Right kidney (tissue), 9 donors: ENCODE measurements around the gene SP140L.
"Not testable (repeated sequence)": the region's sequence is repeated elsewhere in the genome, so short reads cannot be mapped to it uniquely, and the experiment has no call there.

ENCODE experiments used
- DNase-seq: peaks from one replicate; pipeline ENCODE4 v3.0.0-alpha.2; 2016
- long read RNA-seq, 8 donors: transcript quantifications; one replicate each; lab custom pipeline, GENCODE V29; 2026

Gene SP140L
- long read RNA-seq, donor 1, partial matches to known transcripts = 0 of 1 reads
- long read RNA-seq, donor 1, other reads (novel, unspliced or antisense) = 0 of 1 reads
- long read RNA-seq, donor 2 = 0 reads
- long read RNA-seq, donor 3 = 0 reads
- long read RNA-seq, donor 4 = 0 reads
- long read RNA-seq, donor 5 = 0 reads
- long read RNA-seq, donor 6 = 0 reads
- long read RNA-seq, donor 7 = 0 reads
- long read RNA-seq, donor 8 = 0 reads

DNA sequence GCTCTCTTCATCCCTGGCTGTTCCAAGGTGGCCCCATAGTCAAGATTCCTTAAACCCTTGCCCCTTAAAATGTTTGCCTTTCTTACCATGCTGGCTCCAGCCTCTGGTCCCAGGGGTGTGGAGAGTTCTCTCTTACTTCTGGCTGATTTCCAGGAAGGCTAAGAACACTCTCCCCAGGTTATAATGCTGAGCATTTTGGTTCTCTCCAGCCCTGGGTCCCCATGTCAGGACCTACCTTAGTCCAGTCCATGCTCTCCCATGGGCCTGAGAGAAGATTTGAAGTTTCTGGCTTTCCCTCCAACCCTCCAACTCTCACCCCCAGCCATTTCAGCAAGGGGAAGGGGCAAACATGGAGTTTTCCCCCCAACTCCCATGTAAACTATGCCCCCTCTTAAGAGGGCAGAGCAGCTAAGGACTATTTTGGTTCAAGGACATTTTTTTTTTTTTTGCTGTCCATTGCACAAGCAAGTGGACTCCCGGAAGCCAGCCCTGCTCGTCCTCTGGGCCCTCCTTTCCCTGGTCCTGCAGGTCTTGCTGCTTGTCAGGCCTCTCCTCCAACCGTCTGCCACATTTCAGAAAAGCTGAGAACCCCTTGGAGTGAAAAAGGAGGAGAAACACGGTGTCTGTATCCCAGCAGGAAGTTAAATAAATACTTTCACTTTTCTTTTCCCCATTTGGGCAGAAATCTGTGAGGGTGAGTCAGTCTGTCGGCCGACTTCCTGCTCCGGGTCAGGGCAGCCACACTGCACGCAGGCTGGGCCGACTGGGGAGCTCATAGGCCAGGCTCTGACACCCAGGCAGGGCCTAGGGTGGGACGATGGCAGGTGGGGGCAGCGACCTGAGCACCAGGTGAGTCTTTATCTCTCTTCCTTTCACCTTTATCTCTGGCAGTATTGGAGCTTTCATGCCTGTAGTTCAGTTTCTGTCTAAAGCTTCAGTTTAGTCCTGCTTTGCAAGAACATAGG is at the start of gene SP140L:
TSS of gene SP140L (plus strand) at position 741 of the 965 bp plus-strand sequence. CDS start at position 818, 77 bp downstream.
- peak; percentile 41 for DNase-seq

- no peak for DNase-seq
Observed at GRCh38 chr2:230282936-230283335, 44.1 kb upstream of the SP140L start.

DNA sequence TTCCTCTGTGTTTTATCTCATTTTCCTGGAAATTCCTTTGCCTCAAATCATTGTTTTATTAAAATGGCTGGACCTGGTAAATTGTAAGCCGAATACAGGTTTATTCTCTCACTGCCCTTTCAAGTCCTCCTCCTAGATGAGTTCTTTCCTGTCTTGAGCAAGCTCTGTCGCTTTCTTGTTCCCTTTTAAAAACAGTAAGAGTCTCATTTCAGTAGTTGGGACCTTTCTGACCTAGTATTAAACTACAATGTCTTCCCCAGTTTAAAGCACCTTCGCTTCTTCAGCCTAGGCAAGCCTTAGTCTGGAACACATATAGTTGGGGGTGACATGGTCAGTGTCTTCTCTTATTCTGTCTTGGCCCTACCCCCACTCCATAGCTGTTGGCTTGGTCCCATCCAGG is 40.9 kb upstream of the SP140L start:
- DNase-seq = no peak

DNA sequence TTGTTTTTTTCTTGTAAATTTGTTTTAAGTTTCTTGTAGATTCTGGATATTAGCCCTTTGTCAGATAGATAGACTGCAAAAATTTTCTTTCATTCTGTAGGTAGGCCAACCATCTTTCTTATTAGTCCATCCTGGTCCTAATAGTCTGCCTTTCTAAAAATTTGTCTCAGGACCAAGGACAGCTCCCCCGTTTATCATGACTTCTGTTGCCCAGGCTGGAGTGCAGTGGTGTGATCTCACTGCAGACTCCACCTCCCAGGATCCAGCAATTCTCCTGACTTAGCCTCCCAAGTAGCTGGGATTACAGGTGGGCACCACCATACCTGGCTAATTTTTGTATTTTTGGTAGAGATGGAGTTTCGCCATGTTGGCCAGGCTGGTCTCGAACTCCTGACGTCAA is 37.7 kb upstream of the SP140L start:
- DNase-seq = not testable (repeated sequence)

GRCh38 chr2:230295192-230295591 is 31.8 kb upstream of the SP140L start:
- DNase-seq = no peak

DNA sequence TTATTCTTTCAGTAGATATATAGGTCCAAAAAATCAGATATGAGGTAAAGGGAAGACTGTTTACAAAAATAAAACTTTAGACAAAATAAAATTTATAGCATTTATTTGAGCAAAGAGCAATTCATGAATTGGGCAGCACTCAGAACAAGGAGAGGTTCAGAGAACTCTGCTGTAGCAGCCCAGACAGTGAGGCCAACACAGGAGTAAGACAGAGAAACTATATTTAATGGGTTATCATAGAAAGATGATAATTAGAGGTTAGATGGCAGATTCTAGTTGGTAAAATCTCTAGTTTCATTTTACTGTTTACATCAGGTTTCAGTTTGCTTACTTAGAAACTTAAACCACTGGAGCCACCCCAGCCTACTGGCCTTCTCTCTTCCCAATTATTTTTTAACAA is 30.1 kb upstream of the SP140L start:
- no peak for DNase-seq

DNA sequence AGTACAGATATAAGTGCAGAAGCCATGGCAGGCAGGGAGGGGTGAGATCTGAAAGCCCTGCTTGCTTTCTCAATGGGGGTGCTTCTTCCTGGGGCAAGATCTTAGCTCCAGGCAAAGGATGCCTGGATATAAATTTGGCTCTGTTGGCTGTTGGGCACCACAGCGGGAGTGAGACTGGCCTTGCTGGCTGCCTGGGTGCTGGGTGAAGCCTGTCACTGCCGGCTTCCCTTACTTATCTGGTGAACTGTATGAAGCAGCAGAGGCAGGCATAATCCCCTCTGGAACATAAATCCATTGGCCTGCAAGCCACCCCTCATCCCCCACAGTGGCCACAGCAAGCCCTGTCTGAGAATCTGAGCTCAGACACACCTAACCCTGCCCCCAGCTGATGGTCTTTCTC is 27.4 kb upstream of the SP140L start:
- DNase-seq = no peak

- no peak for DNase-seq
Observed at GRCh38 chr2:230305416-230306275, 21.3 kb upstream of the SP140L start.

- DNase-seq = no peak
Observed at GRCh38 chr2:230306474-230306873, 20.5 kb upstream of the SP140L start.

- no peak for DNase-seq
Observed at GRCh38 chr2:230307485-230307884, 19.5 kb upstream of the SP140L start.

- no peak for DNase-seq
Observed at GRCh38 chr2:230308402-230309000, 18.5 kb upstream of the SP140L start.

- DNase-seq = not testable (repeated sequence)
Observed at GRCh38 chr2:230310792-230311191, 16.2 kb upstream of the SP140L start.

DNA sequence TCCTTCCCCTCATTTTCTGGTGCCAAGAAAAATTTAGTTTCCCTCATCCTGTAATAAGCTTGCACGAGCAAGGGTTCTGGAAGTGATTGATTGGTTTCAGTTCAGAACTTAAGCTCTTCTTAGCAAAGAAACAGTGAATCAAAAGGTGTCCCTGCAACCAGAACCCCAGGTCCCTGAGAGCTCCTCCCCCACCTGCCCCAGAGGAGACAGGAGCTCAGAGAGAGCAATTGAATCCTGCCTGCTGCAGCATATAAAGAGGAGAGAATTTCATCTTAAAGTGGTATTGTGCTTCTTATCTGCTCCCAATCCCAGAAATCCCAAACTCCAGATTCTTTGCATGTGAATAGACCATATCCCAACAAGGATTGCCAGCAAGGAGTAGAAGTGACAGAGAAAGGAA is 15.4 kb upstream of the SP140L start:
- DNase-seq = not testable (repeated sequence)

- no peak for DNase-seq
Observed at GRCh38 chr2:230312638-230313037, 14.4 kb upstream of the SP140L start.

- no peak for DNase-seq
Observed at GRCh38 chr2:230317366-230317765, 9.6 kb upstream of the SP140L start.

DNA sequence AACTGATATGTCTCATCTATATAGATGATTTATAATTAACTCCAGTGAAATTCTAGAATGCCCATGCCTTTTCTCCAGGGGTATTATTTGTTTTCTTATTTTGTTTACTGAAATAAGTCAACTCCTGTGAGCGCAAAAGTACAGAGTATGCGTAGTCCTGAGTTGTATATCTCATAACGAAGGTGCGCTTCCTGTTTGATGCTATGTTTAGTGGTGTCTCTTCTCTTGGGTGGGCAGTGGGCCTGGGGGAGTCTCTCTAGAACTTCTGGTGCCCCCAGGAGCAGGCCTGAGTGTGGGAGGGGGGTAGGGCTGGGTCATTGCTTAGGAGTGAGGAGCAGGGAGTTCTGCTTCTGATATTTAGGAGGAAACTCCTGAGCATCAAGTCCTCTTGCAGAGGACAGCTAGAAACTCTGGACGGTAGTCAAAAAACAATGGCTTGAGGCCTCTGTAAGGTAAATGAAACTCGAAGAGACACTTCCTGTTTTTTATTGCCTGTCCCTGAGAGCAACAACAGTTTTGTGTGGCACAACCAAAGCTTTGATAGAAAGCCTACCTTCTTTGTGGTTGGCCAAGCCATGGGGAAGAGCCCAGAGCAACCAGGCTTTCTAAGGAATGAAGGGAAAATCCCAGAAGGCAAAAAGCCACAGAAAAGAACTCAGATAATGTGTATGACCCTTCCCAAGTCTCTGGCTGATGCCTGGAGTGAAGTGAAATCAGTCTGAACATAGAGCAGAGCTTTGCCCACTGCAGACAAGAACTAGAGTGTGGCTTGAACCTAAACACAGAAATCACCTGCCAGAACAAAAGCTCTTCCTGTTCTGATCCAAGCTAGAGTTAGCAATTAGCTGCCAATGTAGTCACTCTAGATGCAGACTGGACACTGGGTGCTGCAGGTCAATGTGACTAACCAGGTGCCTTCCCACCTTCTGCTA is 8.5 kb upstream of the SP140L start:
- DNase-seq = no peak

- DNase-seq = no peak
Observed at GRCh38 chr2:230319211-230319862, 7.7 kb upstream of the SP140L start.

DNA sequence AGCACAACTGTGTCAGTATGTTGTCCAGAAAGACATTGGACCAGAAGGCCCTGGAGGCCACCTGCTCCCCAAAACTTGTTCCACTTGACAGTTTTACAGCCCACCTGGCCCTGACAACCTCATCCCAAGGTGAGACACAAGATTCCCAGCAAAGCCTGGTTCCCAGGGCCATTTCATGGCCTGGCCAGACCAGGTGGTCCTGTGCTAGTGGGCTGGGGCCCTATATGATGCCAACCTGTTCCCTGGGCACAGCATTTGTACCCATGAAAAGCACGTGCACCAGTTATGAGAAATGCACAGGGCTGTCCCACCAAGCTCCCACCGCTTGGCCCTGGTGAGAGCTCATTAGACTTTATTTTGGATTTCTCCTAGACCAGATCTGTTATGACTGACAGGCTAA is 6.0 kb upstream of the SP140L start:
- no peak for DNase-seq

DNA sequence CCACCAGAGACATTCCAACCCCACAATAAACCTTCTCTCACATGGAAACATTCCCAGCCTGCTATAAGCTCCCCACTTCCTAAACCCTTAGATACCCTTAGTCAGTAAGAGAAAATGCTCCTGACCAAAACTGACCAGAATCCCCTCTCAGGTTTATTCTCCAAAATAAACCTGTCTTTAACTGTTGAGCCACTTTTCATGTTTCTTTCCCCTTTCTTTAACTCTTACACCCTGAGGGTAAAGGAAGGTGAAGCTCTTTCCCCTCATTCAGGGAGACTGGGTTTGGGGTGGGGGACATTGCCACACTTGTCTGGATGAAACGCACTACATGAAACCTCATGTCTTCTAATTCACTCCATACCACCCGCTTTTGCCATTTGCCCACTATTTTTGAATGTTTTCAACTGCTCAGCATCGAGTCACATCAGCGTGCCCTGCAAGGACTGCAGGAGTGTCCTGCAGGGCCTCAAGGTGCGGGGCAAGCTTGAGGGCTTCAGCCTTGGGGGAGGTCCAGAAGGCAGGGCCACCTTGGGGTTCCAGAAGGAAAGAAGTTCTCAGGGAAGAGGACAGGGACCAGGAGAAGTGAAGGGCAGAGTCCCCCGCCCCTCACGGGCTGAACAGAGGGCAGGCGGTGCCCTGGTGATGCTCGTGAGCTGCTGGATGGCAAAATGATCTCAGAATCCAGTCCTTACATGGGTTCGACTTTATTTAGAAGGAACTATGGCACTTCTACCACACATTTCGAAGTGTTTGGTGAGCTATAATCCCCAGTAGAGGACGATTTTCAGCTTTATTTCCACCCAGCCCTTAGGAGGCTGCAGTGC is 4.2 kb upstream of the SP140L start:
- no peak for DNase-seq
